HepG2 (cell line): Measurements from ENCODE around the gene SLC23A3. TPM values are rescaled to one million over a fixed set of nuclear protein-coding genes. Genes with fewer than 3 reads are reported as not detected.

Experiments used
- ATF5 ChIP-seq: sonication (generic); formaldehyde crosslinking; IDR thresholded peaks from 2 replicates; pipeline ENCODE4 v1.4.0; 2020; ENCODE audit warnings: mild to moderate bottlenecking, low read depth, missing genetic modification reagents
- CCAR2 ChIP-seq: fragments of 200-400 bp; formaldehyde crosslinking; optimal IDR thresholded peaks from 2 replicates; pipeline ENCODE3; 2018; ENCODE audit warnings: low read depth, mild to moderate bottlenecking, low read length, moderate library complexity
- CENPBD1 ChIP-seq: sonication (generic); formaldehyde crosslinking; IDR thresholded peaks from 2 replicates; pipeline ENCODE4 v1.8.0; 2022; ENCODE audit warnings: missing genetic modification reagents, low read depth, mild to moderate bottlenecking, borderline replicate concordance
- CENPT ChIP-seq: sonication (generic); formaldehyde crosslinking; IDR thresholded peaks from 2 replicates; pipeline ENCODE4 v1.8.0; 2022; ENCODE audit warnings: low read depth, mild to moderate bottlenecking, moderate library complexity, missing genetic modification reagents
- ETV5 ChIP-seq: IDR thresholded peaks from 2 replicates; pipeline ENCODE4 v1.6.1; 2018; ENCODE audit warnings: missing biosample characterization, missing genetic modification reagents, inconsistent platforms, borderline replicate concordance
- KLF11 ChIP-seq: IDR thresholded peaks from 2 replicates; pipeline ENCODE4 v1.6.1; 2016; ENCODE audit warnings: missing compliant biosample characterization
- KLF15 ChIP-seq: sonication (generic); formaldehyde crosslinking; IDR thresholded peaks from 2 replicates; pipeline ENCODE4 v1.8.1; 2023; ENCODE audit warnings: borderline replicate concordance, mild to moderate bottlenecking, inconsistent platforms, missing genetic modification reagents, mixed read lengths
- MTERF4 ChIP-seq: sonication (generic); formaldehyde crosslinking; IDR thresholded peaks from 2 replicates; pipeline ENCODE4 v1.8.0; 2023; ENCODE audit warnings: mild to moderate bottlenecking, missing genetic modification reagents
- NONO ChIP-seq, 2 experiments: fragments of 450-650 bp in 1 of 2; sonication (generic) in 1 of 2; formaldehyde crosslinking in 1 of 2; IDR thresholded peaks in 1 of 2; conservative IDR thresholded peaks in 1 of 2; 2 replicates each; pipeline versions ENCODE4 v1.6.1 to v1.8.0; 2017 to 2022; ENCODE audit warnings: mild to moderate bottlenecking in 1 of 2, missing genetic modification reagents in 1 of 2, moderate library complexity in 1 of 2
- NR2C2 ChIP-seq: sonication (generic); formaldehyde crosslinking; IDR thresholded peaks from 2 replicates; pipeline ENCODE4 v1.4.0; 2020; ENCODE audit warnings: missing genetic modification reagents, mild to moderate bottlenecking, moderate library complexity, borderline replicate concordance
- SP4 ChIP-seq: sonication (generic); formaldehyde crosslinking; IDR thresholded peaks from 2 replicates; pipeline ENCODE4 v1.8.1; 2023; ENCODE audit warnings: mild to moderate bottlenecking, missing genetic modification reagents
- ZKSCAN1 ChIP-seq: fragments of 150-350 bp; IDR thresholded peaks from 2 replicates; pipeline ENCODE4 v1.6.1; 2014; ENCODE audit warnings: low read length
- ZMYM4 ChIP-seq: sonication (generic); formaldehyde crosslinking; IDR thresholded peaks from 2 replicates; pipeline ENCODE4 v1.8.1; 2023; ENCODE audit warnings: mild to moderate bottlenecking, missing genetic modification reagents
- ZNF12 ChIP-seq: sonication (generic); formaldehyde crosslinking; IDR thresholded peaks from 2 replicates; pipeline ENCODE4 v1.5.0; 2020; ENCODE audit warnings: missing genetic modification reagents
- ZNF280D ChIP-seq: sonication (generic); formaldehyde crosslinking; IDR thresholded peaks from 2 replicates; pipeline ENCODE4 v1.5.1; 2020; ENCODE audit warnings: mild to moderate bottlenecking, missing genetic modification reagents
- ZNF3 ChIP-seq: IDR thresholded peaks from 2 replicates; pipeline ENCODE4 v1.7.0; 2017; ENCODE audit warnings: inconsistent platforms
- ZNF333 ChIP-seq: sonication (generic); formaldehyde crosslinking; IDR thresholded peaks from 2 replicates; pipeline ENCODE4 v1.4.0; 2020; ENCODE audit warnings: mild to moderate bottlenecking, missing genetic modification reagents, borderline replicate concordance
- ZNF33A ChIP-seq: sonication (generic); formaldehyde crosslinking; IDR thresholded peaks from 2 replicates; pipeline ENCODE4 v1.5.1; 2020; ENCODE audit warnings: missing genetic modification reagents, mild to moderate bottlenecking, moderate library complexity, borderline replicate concordance
- ZNF451 ChIP-seq: sonication (generic); formaldehyde crosslinking; IDR thresholded peaks from 2 replicates; pipeline ENCODE4 v1.5.0; 2020; ENCODE audit warnings: mild to moderate bottlenecking, missing genetic modification reagents
- ZNF558 ChIP-seq: sonication (generic); formaldehyde crosslinking; IDR thresholded peaks from 2 replicates; pipeline ENCODE4 v1.9.0; 2022; ENCODE audit warnings: mild to moderate bottlenecking, missing genetic modification reagents, borderline replicate concordance
- ZNF772 ChIP-seq: sonication (generic); formaldehyde crosslinking; IDR thresholded peaks from 2 replicates; pipeline ENCODE4 v1.5.0; 2020; ENCODE audit warnings: mild to moderate bottlenecking, missing genetic modification reagents
- ZNF841 ChIP-seq: sonication (generic); formaldehyde crosslinking; IDR thresholded peaks from 2 replicates; pipeline ENCODE4 v1.8.1; 2023; ENCODE audit warnings: missing genetic modification reagents, borderline replicate concordance
- ZNF879 ChIP-seq: sonication (generic); formaldehyde crosslinking; IDR thresholded peaks from 2 replicates; pipeline ENCODE4 v1.8.1; 2023; ENCODE audit warnings: missing genetic modification reagents
- polyA plus RNA-seq, 8 experiments: library from polyadenylated mRNA; depleted of rRNA in 3 of 8; stranded (reverse) in 7 of 8; unstranded in 1 of 8; fragments of >200 nt; fragmentation: Illumina TruSeq in 4 of 8; extraction: Trizol in 4 of 8; gene quantifications; 2 replicates each; pipeline versions ENCODE4 v1.2.1 to v1.2.3, GENCODE V29; 2011 to 2016; ENCODE audit warnings: low read depth in 4 of 8, missing spikeins in 1 of 8, mixed read lengths in 1 of 8; ENCODE audit not compliant: insufficient read depth in 1 of 8
- total RNA-seq, 5 experiments: library from RNA; depleted of rRNA; stranded (reverse); fragments of >200 nt; fragmentation: Illumina TruSeq; extraction: Trizol; gene quantifications; 2 replicates each; pipeline ENCODE4 v1.2.3, GENCODE V29; 2016; ENCODE audit warnings: low read depth in 1 of 5

SLC23A3 gene
- total and polyA plus RNA-seq, 2 of the 13 experiments (the other 11 are each of a cell fraction or from before 2014, with no cell fraction given): 0.38 to 0.78 TPM

GRCh38 chr2:219218732-219219701 lies 49.2 kb upstream of the SLC23A3 start, which contains the start of gene ABCB6 (continued):
- peak; percentile 75; the same call in 1 of the 2 replicates for TF ChIP-seq ZNF558 (CRISPR knock-in tag)
- TF ChIP-seq ZNF33A (CRISPR knock-in tag): 0 out of 2 replicates have a peak, but pooled peaks have one; percentile 9
- 0 out of 2 replicates have a peak, but pooled peaks have one; percentile 84 for TF ChIP-seq ATF5 (CRISPR knock-in tag)
- TF ChIP-seq ETV5 (CRISPR knock-in tag): peak; percentile 70
- no peak for TF ChIP-seq ZKSCAN1
- TF ChIP-seq NR2C2: peak; percentile 37; the same call in 1 of the 2 replicates
- TF ChIP-seq KLF15 (CRISPR knock-in tag): peak; percentile 64; the same call in 1 of the 2 replicates
- TF ChIP-seq KLF11 (CRISPR knock-in tag): peak; percentile 67; the same call in 1 of the 2 replicates
- TF ChIP-seq ZMYM4 (CRISPR knock-in tag): peak; percentile 91
- TF ChIP-seq SP4 (CRISPR knock-in tag): peak; percentile 98
- no peak for TF ChIP-seq NONO (IDR thresholded peaks at IDR 0.05)
- peak; percentile 99 for TF ChIP-seq NONO (CRISPR knock-in tag; conservative IDR thresholded peaks at IDR 0.05)
- TF ChIP-seq ZNF841: no peak; the same call in 1 of the 2 replicates
- TF ChIP-seq ZNF772 (CRISPR knock-in tag): peak; percentile 97; the same call in 1 of the 2 replicates
- 0 out of 2 replicates have a peak, but pooled peaks have one; percentile 15 for TF ChIP-seq ZNF3 (CRISPR knock-in tag)
- TF ChIP-seq CENPBD1 (CRISPR knock-in tag): 0 out of 2 replicates have a peak, but pooled peaks have one; percentile 70
- TF ChIP-seq CENPT (CRISPR knock-in tag): peak; percentile 78
- TF ChIP-seq CCAR2: no peak
- peak; percentile 89 for TF ChIP-seq ZNF879
- TF ChIP-seq ZNF280D (CRISPR knock-in tag): no peak
- peak; percentile 96; the same call in 1 of the 2 replicates for TF ChIP-seq MTERF4
- TF ChIP-seq ZNF333 (CRISPR knock-in tag): peak; percentile 95
- peak; percentile 99 for TF ChIP-seq ZNF451
- TF ChIP-seq ZNF12 (CRISPR knock-in tag): no peak; the same call in 1 of the 2 replicates
